H1 (cell line): ENCODE measurements around the gene GANC. TPM values are rescaled to one million over a fixed set of nuclear protein-coding genes. Genes with fewer than 3 reads are reported as not detected.

Source experiments
- CHD7 ChIP-seq: fragments of 300-600 bp; sonication (generic); IDR thresholded peaks from 2 replicates; pipeline ENCODE4 v1.7.1; 2012; ENCODE audit warnings: low read length, moderate library complexity, mild to moderate bottlenecking, inconsistent platforms; ENCODE audit not compliant: insufficient replicate concordance
- USF2 ChIP-seq: IDR thresholded peaks from 2 replicates; pipeline ENCODE4 v1.6.1; 2011; ENCODE audit warnings: low read length, improper control_type of control experiment
- polyA plus RNA-seq, 7 experiments: library from polyadenylated mRNA; depleted of rRNA in 3 of 7; stranded (reverse) in 5 of 7; unstranded in 2 of 7; fragments of >200 nt in 5 of 7; fragments of 200-250 nt in 2 of 7; gene quantifications; 1 replicate in 5 of 7; 2 replicates in 1 of 7; 4 replicates in 1 of 7; pipeline versions ENCODE4 v1.2.1 to v1.2.3, GENCODE V29; 2011 to 2013; ENCODE audit warnings: missing spikeins in 2 of 7, mixed read lengths in 2 of 7
- total RNA-seq: library from RNA; stranded (reverse); fragmentation: NEBNext Ultra II Directional; extraction: Animal tissue kit (Norgen Biotek cat#: 25700); gene quantifications from 2 replicates; pipeline ENCODE4 v1.2.1, GENCODE V29; 2021

The GANC gene
- total and polyA plus RNA-seq, 2 of the 8 experiments (the other 6 are each of a cell fraction or from before 2014, with no cell fraction given), result 6.8 to 14.4 TPM

- TF ChIP-seq CHD7, result no peak
- TF ChIP-seq USF2, result no peak
- TF ChIP-seq, all 59 proteins: peak for 0
These were observed 87.6 kb downstream of the GANC start (continued) for GRCh38 chr15:42360535-42361112.
